ENCODE results near the gene LRP2.

DNA sequence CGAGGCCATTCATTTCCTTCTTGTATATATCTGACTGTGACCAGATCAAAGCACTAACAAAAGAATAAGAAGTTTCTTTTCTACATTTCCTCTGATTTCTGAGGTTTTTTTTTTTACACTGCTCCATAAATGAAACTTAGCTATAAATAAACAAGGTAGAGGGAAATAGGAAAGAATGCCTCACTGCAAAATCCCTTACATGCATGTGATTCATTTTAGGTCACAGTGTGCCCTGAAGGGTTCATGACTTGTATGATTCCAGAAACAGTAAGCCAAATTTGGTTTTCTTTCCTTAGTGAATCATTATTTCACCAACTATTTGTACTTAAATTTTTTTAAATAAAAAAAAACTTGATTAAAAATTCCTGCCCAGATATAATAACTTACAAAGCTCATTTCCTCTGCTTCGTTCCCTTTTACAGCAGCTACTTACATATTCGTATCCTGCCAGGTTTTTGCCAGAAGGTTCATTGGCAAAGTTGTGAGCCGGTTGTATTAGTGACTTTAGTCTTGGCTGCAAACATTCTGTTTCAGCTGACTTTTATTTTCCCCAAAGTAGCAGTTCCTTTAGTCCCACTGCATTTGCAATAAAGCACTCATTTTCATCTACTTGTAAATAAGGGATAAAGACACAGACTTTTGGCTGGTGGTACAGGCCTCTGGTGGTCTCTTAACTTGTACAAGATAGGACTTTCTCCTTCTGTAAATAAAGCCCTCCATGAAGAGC, 58.6 kb downstream of the LRP2 start:
- TF ChIP-seq, protein P1, sequence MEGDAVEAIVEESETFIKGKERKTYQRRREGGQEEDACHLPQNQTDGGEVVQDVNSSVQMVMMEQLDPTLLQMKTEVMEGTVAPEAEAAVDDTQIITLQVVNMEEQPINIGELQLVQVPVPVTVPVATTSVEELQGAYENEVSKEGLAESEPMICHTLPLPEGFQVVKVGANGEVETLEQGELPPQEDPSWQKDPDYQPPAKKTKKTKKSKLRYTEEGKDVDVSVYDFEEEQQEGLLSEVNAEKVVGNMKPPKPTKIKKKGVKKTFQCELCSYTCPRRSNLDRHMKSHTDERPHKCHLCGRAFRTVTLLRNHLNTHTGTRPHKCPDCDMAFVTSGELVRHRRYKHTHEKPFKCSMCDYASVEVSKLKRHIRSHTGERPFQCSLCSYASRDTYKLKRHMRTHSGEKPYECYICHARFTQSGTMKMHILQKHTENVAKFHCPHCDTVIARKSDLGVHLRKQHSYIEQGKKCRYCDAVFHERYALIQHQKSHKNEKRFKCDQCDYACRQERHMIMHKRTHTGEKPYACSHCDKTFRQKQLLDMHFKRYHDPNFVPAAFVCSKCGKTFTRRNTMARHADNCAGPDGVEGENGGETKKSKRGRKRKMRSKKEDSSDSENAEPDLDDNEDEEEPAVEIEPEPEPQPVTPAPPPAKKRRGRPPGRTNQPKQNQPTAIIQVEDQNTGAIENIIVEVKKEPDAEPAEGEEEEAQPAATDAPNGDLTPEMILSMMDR (IDR thresholded peaks at IDR 0.05), result no peak
- TF ChIP-seq, protein P2, sequence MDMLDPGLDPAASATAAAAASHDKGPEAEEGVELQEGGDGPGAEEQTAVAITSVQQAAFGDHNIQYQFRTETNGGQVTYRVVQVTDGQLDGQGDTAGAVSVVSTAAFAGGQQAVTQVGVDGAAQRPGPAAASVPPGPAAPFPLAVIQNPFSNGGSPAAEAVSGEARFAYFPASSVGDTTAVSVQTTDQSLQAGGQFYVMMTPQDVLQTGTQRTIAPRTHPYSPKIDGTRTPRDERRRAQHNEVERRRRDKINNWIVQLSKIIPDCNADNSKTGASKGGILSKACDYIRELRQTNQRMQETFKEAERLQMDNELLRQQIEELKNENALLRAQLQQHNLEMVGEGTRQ (CRISPR knock-in tag; IDR thresholded peaks at IDR 0.05), result no peak
- TF ChIP-seq ESRRA (CRISPR knock-in tag; IDR thresholded peaks at IDR 0.05; ENCODE audit: borderline replicate concordance) (no peak), ZNF423 (CRISPR knock-in tag; IDR thresholded peaks at IDR 0.05) (no peak), ELF4 (CRISPR knock-in tag; IDR thresholded peaks at IDR 0.05; ENCODE audit: low read depth) (no peak), MAX (CRISPR knock-in tag; IDR thresholded peaks at IDR 0.05) (no peak), ZNF138 (CRISPR knock-in tag; conservative IDR thresholded peaks at IDR 0.05) (no peak), CREM (CRISPR knock-in tag; IDR thresholded peaks at IDR 0.05) (no peak), FOXP4 (CRISPR knock-in tag; IDR thresholded peaks at IDR 0.05) (no peak), CBFB (CRISPR knock-in tag; IDR thresholded peaks at IDR 0.05; ENCODE audit: low read depth) (no peak)
- TF ChIP-seq, protein P3, sequence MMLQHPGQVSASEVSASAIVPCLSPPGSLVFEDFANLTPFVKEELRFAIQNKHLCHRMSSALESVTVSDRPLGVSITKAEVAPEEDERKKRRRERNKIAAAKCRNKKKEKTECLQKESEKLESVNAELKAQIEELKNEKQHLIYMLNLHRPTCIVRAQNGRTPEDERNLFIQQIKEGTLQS (CRISPR knock-in tag; conservative IDR thresholded peaks at IDR 0.05), result no peak
- TF ChIP-seq, protein P4, sequence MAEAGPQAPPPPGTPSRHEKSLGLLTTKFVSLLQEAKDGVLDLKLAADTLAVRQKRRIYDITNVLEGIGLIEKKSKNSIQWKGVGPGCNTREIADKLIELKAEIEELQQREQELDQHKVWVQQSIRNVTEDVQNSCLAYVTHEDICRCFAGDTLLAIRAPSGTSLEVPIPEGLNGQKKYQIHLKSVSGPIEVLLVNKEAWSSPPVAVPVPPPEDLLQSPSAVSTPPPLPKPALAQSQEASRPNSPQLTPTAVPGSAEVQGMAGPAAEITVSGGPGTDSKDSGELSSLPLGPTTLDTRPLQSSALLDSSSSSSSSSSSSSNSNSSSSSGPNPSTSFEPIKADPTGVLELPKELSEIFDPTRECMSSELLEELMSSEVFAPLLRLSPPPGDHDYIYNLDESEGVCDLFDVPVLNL (CRISPR knock-in tag; IDR thresholded peaks at IDR 0.05; ENCODE audit: borderline replicate concordance, low read depth), result no peak
- TF ChIP-seq, protein P5, sequence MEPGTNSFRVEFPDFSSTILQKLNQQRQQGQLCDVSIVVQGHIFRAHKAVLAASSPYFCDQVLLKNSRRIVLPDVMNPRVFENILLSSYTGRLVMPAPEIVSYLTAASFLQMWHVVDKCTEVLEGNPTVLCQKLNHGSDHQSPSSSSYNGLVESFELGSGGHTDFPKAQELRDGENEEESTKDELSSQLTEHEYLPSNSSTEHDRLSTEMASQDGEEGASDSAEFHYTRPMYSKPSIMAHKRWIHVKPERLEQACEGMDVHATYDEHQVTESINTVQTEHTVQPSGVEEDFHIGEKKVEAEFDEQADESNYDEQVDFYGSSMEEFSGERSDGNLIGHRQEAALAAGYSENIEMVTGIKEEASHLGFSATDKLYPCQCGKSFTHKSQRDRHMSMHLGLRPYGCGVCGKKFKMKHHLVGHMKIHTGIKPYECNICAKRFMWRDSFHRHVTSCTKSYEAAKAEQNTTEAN (CRISPR knock-in tag; IDR thresholded peaks at IDR 0.05), result no peak

Measured in WTC11 (cell line).